IPS-NIHi7 (cell line): ENCODE data around the gene GHR.
"Not testable (repeated sequence)": the region's sequence is repeated elsewhere in the genome, so short reads cannot be mapped to it uniquely, and the experiment has no call there.

Experiments used
- DNase-seq: peaks from one replicate; pipeline ENCODE4 v3.0.0; 2012; ENCODE audit warnings: mixed read lengths; ENCODE audit errors: extremely low spot score

The GHR gene

DNA sequence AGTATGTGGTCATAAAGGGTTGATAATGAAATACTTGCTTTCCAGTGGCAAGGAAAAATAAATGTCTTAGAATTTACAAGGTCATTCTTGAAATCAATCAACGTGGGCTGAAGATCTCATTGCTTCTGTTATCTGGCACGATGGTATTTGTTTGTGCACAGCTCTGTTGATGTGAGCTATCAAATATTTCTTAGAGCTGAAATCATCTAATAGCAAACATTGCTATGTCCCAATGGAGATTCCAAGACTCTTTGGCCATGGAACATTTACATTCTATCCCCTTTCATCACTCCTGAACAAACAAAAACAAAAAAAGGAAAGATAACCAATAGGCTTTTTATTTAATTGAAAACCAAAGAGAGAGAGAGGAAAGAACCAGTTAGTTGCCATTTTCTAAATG is 221.9 kb downstream of the GHR start:
- DNase-seq: no peak

DNA sequence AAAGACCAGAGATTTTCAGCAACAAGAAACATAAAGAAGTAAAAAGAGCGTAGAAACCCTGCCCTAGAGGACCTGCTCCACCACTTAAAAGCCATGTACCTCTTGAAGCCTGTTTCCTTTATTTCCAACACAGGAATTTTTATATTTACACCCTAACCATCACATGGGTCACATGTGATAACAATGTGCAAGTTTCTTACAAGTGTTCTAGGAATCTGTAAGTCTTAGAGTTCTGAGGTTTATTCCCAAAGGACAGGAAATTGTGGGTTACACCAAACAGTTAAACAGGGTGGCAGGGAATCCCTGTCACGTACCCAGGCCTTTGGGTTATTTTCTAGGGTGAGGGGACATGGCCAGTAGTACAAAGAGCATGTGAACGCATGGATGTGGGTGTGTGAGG is 224.8 kb downstream of the GHR start:
- DNase-seq: no peak

DNA sequence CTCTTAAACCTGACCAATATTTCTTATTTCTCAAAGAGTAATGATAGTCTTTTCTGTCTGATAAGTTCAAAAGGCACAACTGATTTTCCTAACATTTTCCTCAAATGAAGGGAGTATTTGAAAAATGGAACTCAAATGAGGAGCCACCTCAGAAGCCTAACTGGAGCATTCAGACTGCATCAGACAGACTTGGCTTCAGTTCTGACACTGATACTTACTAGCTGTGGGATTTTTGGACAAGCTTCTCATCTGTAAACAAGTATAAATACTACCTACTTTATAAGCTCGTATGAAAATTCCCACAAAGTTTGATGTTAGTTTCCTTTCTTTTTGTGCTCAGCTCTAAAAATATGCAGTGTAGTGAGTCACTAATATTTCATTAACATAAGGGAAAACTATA is 225.7 kb downstream of the GHR start:
- no peak for DNase-seq

DNA sequence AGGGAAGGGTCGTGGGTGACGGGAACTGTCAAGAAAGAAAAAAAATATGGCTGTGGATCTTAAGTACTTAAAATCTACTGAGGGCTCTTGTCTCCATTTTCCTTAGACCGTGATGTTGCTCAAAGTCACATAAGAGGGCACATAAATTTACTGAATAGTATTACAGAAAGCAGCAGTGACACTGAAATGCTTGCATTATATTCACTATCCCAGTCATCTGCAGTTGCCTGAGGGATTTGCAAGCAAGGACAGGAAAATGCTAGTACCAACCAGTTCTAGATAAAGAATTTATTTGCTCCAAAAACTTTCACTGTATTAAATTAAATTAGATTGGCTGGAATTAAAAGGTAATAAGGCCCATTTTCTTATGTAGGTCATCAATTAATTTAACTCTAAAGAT is 226.8 kb downstream of the GHR start:
- DNase-seq: no peak

DNA sequence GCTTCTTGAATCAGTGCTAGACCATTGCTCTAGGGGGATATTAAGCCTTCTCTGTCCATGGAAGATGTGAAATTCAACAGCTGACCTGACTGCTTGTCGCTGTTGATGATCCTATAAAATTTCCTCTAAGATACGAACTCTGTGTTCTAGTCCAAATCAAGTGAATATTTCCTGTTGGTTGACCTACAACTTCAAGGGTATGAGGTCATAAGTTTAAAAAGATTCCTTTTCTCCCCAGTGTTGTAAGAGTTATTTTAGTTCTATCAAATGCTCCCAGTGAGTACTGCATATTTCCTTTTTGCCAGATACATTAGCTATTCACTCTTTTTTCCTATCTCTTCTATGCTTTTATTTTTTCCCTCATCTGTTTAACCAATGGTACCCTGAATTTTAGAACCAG is 230.5 kb downstream of the GHR start:
- no peak for DNase-seq

DNA sequence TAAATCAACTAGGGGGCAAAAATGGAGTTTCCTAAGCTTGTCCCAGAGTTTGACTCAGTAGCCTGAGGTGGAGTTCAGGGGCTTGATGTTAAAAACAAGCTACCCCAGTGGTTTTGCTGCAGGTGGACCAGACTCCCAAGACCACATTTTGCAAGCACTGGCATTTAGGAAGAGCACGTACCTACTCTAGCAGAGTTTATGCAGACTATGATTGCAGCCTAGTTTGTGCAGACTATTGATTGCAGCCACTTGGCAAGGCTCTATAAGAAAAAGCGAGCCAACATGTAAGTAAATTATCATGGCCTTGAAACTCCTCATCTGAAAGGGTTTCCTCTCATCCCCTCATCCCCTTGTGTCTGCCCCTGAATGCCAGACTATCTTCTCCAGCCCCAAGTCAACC is 231.4 kb downstream of the GHR start:
- DNase-seq: no peak

DNA sequence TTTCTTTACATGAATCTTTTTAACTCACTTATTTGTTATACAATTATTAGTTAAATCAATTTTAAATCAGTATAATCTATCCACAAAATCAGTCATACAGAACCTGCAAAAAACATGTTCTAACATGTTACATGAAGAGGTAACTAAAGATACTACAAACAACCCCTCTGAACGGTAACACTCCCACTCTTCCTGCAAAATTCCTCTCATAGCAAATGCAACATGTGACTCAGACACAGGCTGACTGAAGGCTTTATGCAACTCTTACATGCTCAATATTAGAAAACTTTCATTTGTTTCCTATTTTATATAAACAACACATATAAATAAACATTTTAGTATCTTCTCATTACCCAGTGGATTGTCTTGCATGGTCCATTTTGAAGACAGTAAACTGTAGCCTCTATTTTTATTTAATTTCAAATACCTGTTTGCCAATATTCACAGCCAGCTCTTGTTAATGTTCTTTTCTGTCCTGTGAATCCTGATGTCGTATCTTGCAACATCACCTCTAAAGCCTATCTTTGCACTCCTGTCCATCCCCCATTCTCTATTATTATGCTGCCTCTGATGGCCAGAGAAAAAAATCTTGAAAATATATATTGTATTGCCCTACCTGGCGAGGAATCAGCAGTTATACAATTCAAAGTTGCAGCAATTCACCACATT is 232.9 kb downstream of the GHR start:
- no peak for DNase-seq

DNA sequence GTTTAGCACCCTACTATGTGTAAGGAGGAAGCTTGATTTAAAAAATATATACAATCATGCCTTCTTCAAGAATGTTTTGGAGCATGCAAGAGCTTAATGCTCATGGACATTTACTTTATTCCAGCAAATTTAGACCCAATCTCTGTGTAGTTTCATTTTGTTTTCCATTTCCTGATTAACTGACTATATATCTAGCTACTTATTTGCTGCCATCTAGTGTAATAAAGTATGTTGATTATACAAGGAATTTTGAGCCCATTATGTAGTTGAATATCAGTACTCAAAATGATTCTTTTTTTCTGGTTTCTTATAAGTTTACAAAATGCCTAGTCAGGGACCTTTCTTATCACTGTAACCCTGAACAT is 233.4 kb downstream of the GHR start:
- no peak for DNase-seq

DNA sequence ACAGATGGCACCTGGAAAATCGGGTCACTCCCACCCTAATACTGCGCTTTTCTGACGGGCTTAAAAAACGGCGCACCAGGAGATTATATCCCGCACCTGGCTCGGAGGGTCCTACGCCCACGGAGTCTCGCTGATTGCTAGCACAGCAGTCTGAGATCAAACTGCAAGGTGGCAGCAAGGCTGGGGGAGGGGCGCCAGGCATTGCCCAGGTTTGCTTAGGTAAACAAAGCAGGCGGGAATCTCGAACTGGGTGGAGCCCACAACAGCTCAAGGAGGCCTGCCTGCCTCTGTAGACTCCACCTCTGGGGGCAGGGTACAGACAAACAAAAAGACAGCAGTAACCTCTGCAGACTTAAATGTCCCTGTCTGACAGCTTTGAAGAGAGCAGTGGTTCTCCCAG is 236.6 kb downstream of the GHR start:
- not testable (repeated sequence) for DNase-seq

DNA sequence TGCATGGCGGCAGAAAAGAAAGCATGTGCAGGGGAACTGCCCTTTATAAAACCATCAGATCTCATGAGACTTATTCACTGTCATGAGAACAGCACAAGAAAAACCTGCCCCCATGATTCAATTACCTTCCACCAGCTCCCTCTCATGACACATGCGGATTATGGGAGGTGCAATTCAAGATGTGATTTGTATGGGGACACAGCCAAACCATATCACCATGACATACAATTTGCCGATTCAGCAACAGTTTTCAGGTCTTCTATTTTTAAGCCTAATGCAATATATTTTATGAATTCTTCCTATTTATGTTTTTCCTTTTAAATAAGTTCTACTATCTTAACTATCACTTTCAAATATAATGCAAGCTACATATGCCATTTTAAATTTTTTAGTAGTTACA is 242.6 kb downstream of the GHR start:
- DNase-seq: no peak

DNA sequence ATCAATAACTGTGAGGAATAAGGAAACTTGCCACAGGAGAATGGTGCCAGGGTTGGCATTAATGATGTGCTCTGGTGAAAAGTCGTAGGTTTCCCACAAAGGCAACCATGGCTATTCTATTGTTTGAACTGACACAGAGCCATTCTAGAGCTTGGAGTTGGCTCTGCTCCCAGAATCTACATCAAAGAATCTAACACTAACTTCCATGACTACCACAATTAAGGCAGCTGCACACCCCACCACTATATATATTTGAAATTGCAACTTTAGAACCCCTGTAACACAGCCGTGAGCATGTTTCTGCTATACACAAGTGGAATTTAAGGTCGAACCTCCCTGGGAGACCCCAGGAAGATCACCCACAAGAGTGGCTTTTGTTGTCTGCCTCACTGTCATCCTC is 243.6 kb downstream of the GHR start:
- DNase-seq: no peak

DNA sequence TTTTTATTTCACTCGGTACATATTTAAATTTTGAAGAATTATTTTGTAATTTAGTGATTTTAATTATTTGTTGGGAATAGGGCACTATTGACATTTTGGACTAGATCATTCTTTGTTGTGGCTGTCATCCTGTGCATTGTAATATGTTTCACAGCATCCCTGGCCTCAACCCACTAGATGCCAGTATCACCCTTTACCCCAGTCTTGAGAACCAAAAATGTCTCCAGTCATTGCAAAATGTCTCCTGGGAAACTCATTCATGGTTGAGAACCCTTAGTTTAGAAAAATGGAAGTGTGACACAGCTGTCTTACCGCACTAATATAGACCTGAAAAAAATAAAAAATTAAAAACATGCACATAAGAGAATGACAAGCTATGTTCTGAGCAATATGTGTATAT is 245.0 kb downstream of the GHR start:
- DNase-seq: no peak

DNA sequence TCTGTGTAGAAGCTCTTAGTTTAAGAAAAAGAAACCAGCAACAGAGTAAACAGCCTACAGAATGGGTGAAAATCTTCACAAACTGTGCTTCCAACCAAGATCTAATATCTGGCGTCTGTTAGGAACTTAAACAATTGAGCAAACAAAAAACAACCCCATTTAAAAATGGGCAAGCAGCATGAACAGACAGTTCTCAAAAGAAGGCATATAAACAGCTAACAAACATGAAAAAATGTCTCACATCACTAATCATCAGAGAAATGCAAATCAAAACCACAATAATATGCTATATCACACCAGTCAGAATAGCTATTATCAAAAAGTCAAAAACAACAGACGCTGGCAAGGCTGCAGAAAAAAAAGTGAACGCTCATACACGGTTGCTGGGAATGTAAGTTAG is 249.7 kb downstream of the GHR start:
- no peak for DNase-seq

DNA sequence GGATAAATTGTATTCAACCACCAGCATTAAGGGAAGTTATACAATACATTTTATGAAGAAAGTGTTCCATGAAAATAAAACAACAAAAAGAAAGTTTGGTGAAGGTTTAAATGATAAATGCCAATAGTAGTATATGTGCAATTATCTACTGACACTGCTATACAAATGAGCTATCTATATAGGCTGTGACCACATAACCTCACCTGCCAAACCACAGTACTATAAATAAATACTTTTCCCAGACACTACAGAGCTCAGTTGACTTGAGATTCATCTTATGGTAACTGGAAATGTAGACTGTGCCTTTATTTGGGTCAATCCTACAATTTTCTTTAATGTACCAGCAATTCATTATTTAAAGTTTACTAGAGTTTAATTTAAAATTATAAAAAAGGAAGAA is 252.4 kb downstream of the GHR start:
- DNase-seq: no peak

DNA sequence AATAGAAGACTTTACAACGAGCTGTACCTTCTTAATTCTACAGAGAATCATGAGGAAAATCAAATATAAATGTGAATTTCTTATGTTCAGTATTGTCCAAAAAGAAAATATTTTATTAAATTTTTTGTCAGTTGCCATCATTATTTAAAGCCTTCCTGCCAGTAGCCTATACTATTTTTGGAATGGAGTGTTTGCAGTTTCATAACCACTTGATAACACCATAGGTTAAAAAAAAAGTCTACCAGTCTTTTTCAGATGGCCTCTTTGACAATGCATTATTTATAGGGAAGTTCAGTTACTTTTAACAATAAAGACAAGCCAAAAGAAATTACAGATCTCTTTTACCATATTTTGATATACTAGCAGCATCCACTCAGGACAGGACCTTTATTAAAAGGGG is 253.1 kb downstream of the GHR start:
- DNase-seq: no peak

DNA sequence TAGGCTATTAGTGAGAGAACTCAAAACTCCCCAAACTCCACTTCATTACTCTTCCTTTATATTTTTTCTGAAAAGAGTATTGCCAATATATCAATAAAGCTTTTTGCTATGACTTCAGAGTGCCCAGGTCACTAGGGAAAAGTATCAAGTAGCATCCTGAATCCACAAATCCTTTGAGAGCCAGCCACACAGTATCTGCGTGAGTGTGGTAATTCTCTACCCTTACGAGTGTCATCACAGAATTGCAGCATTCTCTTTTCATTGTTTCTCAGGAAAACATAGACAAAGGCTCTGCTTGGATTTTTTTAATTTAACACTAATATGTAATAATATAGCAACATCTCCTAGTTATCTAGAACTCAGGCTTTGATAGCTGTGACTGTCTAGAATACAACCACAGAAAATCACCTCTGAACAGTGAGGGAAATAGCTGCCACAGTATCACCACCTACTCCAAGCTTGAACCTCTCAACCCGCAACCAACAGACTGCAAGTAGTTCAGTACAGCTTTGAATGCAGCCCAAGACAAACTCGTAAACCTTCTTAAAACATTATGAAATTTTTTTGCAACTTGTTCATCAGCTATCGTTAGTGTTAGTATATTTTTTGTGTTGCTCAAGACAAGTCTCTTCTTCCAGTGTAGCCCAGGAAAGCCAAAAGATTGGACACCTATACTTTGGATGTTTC is 254.1 kb downstream of the GHR start:
- no peak for DNase-seq

DNA sequence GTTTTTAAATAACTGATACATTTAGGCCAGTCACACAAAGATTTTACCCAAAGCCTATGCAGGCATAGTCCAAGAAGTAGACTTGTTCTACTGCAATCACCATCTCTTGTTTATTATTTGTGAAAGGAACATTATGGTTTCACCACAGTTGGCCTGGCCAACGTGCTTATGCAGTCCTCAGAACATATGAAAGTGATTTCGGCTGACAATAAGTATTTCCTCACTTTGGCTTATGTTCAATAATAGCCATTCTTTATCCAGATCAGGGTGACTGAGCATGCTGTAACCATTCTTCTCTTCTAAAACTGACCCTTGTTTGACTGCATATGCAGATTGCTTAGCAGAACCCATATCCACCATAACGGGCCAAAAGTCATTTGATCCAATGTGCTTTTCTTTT is 256.8 kb downstream of the GHR start:
- no peak for DNase-seq

DNA sequence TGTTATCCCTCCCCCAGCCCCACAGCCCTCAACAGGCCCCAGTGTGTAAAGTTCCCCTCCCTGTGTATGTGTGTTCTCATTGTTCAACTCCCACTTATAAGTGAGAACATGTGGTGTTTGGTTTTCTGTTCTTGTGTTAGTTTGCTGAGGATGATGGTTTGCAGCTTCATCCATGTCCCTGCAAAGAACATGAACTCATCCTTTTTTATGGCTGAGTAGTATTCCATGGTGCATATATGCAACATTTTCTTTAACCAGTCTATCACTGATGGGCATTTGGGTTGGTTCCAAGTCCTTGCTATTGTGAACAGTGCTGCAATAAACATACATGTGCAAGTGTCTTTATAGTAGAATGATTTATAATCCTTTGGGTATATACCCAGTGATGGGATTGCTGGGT is 261.8 kb downstream of the GHR start:
- not testable (repeated sequence) for DNase-seq

DNA sequence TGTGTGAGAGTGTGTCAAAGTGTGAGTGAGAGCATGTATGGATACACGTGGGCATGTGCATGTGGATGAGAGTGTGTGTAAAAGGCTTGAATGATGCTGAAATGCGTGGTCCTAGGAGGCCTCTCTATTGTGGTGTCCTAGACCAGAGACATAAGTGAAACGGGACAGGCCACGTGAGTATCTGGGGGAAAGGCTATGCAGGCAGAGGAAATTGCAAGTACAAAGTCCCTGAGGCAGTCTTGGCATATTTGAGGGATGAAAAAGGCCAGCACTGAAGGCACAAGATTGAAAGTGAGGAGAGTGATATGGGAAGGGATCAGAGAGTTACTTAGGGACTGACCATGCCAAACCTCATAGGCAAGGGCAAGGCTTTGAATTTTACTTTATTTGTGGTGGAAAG is 266.2 kb downstream of the GHR start:
- DNase-seq: no peak

DNA sequence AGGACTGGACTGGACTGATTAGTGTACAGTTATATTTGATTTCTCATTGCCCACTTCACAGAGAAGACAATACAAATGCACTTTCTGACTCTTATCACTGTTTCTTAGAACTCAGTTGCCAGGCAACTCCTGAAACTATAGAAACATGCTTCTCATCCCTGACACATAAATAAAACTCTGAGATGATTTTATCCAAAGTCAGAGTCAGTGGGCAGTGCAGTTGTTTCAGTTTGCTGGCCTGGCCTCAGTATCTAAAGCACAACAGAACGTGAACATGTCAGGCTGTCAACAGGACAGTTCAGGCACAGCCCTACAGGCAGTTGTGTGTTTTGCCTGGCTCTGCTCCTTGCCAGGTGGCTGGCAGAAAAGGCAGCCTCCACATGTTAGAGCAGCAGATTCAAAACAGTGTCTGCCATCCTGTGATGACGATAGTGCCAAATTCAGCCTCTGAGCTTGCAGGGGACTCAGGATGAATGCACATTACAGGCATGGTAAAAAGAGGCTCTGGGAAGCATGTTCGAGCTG is 268.2 kb downstream of the GHR start:
- no peak for DNase-seq

DNA sequence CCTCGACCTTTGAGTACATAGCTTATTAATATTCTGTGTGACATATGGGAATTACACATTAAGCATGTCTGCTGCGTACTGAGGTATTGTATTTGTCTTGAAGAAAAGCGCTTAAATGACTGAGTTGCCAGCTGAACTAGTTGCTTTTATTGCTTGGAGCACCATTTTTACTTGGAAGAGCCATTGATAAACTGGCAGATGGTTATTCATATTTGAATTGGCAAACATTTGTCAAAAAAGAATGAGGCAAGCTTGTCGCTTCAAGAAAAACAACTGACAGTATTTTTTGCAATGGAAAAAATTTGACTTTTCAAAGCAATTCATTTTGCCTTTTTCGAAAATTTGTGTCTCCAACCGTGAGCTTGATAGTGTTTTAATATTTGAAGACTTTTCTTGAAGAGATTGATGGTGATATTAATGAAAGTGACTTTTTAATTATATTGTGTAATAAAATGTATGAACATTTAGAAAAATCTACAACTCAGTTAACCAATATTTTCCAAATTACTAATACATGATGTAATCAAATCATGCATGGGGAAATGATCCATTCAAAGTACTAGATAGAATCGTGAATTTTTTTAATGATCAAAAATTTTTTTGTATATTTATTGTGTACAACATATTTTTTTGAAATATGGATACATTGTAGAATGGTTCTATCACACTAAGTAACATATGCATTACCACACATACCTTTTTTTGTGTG is 278.3 kb downstream of the GHR start:
- DNase-seq: no peak

DNA sequence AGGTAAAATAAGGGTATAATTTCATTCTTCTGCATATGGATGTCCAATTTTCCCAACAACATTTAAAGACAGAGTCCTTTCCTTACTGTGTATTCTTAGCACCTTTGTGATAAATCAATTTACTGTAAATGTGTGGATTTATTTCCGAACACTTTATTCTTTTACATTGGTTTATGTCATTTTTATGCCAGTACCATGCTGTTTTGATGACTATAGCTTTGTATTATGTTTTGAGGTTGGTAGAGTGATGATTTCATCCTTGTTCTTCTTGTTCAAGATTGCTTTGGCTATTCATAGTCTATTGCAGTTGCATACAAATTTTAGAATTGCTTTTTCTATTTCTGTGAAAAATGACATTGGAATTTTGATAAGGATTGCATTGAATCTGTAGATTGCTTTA is 280.0 kb downstream of the GHR start:
- no peak for DNase-seq

DNA sequence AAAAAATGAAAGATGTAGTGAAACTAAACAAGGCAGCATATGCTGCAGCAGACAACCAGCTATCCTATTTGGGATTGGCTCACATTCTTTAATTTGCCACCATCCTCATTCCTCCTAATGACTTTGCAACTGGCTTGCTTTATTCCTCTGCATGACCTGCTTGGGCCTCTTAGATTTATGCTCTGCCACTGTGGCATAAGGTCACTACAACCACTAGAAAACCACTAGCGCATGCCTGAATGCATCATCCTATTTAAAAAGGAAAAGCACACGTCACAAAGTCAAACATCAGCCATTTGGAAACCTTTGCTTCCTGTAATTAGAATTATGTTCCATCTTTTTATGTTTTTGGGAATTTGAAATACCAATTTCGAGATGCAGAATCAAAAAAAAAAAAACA is 292.5 kb downstream of the GHR start:
- no peak for DNase-seq
